NCI-H510A treated with DMSO at 0.1 percent for 48 hours (cell line): ENCODE results near the gene FADS2.

ENCODE experiments used
- DNase-seq: peaks from one replicate; lab custom pipeline; 2025; lab: John Stamatoyannopoulos, UW

The FADS2 gene

DNA sequence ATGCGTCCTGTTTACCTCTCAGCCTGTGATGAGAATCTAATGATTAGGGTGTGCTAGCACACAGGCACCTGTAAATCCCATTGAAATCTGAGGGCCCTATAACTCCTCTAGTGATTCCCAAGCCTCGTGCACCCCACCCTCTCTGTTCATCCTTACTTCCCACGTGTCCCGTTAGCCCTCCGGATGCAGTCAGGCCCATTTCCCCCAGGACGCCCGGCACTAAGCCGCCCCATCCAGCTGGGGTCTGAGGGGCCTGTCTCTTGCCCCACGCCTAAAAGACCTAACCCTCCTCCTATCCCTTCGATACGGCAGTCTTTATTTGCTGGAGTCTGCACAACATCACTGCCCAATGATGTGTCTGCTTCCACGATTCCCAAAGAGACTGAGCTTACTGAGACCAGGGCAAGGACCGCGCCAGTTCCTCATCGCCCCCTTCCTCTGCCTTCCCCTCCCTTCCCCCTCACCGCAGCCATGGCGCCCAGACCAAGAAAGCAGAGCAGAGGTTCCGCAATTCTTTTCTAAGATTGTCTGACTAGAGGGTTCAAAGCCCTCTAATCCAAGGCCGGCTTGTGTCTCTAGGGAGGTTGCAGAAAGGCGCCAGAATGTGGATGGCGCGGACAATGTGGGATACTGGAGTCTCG is 1.1 kb upstream of the FADS2 start:
- DNase-seq: peak; percentile 76

- DNase-seq: no peak
Measured at GRCh38 chr11:61828379-61828628, 204 bp downstream of the FADS2 start.

- peak; percentile 27 for DNase-seq
Measured at GRCh38 chr11:61828629-61829407, 718 bp downstream of the FADS2 start.

- no peak for DNase-seq
Measured at GRCh38 chr11:61829806-61830205, 1.7 kb downstream of the FADS2 start.

DNA sequence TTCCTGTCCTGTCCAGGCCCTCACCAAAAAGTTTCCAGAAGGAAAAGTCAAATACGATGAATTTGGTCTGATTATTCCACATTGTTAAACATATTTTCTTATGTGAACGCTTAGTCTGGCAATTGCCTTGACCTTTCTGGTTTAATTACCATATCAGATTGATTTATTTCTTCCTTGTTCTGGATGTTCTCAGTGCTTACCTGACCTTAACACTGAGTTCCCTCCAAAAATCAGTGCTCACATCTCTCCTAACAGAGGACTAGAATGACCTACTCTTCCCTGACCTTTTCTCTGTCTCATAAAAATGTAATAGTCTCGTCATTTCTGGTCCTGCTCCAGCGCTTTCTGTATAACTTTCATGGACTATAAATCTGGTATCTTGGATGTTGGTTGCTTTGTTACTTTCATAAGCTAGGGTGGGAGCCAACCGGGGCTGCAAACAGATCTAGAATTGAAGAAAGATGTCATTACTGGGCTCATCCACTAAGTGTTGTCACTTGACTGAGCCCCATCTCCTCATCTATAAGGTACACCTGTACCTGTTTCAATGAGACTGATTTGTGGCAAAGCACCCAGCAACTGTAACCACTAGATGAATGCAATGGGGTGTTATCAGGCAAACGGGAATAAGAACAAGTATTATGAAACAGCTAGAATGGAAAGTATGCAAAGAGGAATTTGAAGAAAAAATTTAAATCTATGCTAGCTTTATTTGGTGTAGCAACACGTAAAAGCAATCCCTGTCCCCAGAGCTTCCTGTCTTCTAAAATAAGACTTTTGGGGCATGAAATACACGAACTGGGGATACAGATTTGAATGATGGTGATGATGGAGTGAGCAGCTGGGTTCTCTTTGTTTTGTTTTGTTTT is 2.4 kb downstream of the FADS2 start:
- no peak for DNase-seq

DNA sequence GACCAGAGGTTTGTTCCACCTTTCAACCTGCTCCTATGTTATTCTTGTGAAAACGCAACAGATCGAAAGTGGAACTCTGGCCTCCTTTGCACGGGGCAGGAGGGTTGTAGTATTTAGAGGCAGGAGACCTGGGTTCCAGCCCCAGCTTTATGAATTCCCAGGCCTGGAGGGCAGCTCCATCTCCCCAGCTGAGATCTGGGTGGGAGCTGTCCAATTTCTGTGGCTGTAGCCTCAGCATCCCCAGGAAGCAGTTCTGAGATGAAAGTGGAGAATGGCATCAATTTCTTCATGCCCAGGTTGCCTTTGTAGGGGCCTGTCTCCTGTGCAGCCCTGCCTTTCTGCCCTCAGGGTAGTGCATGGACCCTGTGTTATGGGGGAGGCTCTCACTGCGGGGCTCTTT is 4.1 kb downstream of the FADS2 start:
- no peak for DNase-seq

GRCh38 chr11:61832754-61833153 is 4.7 kb downstream of the FADS2 start:
- DNase-seq: no peak

DNA sequence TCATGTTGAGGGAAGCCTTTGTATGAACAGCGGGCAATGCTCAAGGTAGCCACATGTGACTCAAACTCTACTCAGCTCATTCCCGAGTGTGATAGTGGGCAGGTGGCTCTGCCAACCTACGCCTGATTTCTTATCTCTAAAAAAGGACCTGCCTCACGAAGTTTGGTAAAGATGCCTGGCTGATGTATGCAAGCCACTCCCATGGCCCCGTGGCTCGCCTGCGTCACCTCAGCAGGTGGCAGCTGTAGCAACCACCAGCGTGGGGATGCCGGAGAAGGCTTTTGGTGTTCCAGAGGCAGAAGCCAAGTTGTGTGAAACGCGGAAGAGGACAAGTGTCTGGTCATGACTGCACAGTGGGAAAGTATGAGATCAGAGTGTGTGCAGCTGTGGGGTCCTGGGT is 5.4 kb downstream of the FADS2 start:
- DNase-seq: no peak

GRCh38 chr11:61833926-61834277 is 5.8 kb downstream of the FADS2 start:
- DNase-seq: no peak

GRCh38 chr11:61834278-61835048 is 6.4 kb downstream of the FADS2 start:
- DNase-seq: no peak

DNA sequence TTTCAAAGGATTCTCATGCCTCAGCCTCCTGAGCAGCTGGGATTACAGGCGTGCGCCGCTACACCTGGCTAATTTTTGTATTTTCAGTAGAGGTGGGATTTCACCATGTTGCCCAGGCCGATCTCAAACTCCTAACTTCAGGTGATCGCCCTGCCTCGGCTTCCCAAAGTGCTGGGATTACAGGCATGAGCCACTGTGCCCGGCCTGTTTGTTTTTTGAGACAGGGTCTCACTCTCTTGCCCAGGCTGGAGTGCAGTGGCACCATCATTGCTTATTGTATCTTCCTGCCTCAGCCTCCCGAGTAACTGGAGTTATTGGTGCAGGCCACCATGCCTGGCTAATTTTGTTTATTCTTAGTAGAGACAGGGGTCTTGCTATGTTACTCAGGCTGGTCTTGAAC is 8.1 kb downstream of the FADS2 start:
- no peak for DNase-seq

DNA sequence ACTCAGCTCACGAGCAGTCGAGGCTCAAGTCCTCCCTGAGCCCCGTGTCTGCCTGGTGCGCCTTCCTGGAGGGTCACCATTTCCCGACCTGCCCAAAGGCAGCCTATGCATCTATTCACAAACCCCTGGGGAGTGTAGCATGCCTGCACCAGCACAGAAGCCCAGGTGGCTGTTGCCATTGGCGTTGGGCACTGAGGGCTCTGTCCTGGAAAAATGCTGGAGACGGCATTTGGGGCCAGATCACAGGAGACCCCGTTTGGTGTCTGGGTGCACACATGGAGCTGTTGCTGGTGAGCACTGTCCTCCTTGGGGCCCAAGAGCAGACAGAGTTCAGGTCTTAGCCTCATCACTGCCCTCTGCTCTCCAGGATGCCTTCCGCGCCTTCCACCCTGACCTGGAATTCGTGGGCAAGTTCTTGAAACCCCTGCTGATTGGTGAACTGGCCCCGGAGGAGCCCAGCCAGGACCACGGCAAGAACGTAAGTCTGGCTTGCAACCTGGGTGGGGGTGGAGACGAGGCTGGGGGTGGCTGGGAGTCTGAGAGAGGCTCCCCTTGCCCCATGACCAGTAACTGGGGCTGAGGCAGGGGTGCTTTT is 9.4 kb downstream of the FADS2 start:
- DNase-seq: no peak

- DNase-seq: no peak
Measured at GRCh38 chr11:61838501-61838900, 10.4 kb downstream of the FADS2 start.

GRCh38 chr11:61838921-61839320 is 10.8 kb downstream of the FADS2 start:
- no peak for DNase-seq

GRCh38 chr11:61839742-61840141 is 11.6 kb downstream of the FADS2 start:
- DNase-seq: no peak

DNA sequence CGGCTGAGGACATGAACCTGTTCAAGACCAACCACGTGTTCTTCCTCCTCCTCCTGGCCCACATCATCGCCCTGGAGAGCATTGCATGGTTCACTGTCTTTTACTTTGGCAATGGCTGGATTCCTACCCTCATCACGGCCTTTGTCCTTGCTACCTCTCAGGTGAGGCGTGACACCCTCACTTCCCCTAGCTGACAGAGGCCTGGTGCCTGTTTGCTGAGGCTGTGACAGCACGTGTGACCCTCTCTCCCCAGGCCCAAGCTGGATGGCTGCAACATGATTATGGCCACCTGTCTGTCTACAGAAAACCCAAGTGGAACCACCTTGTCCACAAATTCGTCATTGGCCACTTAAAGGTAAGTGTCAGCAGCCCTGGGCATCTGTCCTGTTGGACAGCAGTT is 12.3 kb downstream of the FADS2 start:
- DNase-seq: no peak

- DNase-seq: no peak
Measured at GRCh38 chr11:61841636-61842527, 13.8 kb downstream of the FADS2 start.

- no peak for DNase-seq
Measured at GRCh38 chr11:61842528-61842820, 14.4 kb downstream of the FADS2 start.

- DNase-seq: no peak
Measured at GRCh38 chr11:61844909-61845565, 16.9 kb downstream of the FADS2 start.

DNA sequence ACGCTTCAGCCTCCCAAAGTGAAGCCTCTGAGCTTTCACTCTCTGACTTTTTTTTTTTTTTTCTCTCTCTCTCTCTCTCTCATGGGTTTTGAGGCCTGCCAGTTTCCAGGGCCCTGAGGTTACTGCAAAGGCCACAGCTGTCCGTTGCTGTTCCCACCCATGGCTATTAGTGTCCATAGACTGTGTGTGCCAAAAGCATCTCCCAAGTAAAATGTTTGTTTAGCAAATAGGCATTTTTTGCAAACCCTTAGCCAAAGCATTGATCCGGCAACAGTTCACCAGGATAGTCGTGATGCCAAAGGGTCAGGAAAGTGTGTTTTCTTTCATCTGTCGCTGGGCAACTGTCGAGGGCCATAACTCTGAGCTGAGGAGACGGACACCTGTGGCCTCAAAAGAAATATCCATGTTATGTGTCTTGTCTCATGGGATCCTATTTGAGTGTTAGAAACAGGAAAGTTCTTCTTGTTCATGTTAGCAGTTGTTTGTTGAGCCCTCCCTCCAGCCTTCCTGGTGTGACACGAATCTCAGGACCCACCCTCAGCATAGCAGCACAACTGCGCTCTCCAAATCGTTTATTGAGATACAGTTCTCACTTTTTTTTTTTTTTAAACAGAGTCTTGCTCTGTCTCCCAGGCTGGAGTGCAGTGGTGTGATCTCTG is 18.4 kb downstream of the FADS2 start:
- DNase-seq: no peak
